ENCODE results near the gene IL17RD. TPM values are rescaled to one million over a fixed set of nuclear protein-coding genes. Genes with fewer than 3 reads are reported as not detected.

The IL17RD gene
- polyA plus RNA-seq, 2 of the 4 experiments (the other 2 are of a cell fraction) = 0.89 to 1.4 TPM

DNA sequence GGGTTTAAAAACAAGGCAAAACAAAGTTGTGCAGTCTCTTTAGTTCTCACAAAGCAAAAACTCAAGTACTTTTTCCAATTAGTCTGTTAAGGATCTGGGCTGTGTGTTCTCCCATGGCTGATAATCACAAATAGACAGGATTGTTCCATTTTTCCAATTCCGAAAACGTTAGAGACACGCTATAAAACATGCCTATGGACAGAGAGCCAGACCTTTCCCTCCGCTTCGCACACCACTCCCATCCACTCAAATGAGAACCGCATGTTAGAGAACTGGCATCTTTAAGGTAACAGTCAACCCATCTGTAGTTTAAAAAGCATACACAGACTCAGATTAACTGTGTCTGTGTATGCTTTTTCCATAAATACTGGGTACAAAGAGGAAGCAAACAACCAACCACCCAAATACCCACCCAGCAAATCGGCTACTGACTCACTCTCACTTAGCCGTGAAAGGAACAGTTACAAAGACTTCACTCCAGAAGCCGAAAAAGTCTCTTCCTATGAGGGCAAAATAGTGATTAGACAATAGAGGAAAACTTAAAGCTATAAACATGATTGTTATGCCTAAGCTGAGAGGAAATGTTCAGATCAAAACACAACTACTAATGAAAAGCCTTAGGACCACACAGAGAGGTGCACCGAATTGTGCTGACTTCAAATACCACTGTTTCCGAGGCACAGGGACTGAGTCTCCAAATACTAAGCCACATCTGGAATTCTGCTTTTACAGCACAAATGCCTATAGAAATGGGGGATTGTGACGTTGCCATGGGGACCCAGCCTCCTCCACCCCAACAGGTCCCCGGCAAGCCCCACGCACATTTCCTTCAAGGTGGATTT is 36.1 kb downstream of the IL17RD start:
- Histone ChIP-seq H3K4me3 (no peak overlapping the region), H3K9me3 (no peaks in the 10 kb centered on the region), H3K4me1 (no peaks in the 10 kb centered on the region), H3K4me2 (no peak overlapping the region), H3K27ac (no peak overlapping the region)
- DNase-seq (ENCODE audit: low read depth in 1 of 2, low spot score in 1 of 2) = no peak
- POLR2A ChIA-PET = no interaction called here
- TF ChIP-seq, protein P1, sequence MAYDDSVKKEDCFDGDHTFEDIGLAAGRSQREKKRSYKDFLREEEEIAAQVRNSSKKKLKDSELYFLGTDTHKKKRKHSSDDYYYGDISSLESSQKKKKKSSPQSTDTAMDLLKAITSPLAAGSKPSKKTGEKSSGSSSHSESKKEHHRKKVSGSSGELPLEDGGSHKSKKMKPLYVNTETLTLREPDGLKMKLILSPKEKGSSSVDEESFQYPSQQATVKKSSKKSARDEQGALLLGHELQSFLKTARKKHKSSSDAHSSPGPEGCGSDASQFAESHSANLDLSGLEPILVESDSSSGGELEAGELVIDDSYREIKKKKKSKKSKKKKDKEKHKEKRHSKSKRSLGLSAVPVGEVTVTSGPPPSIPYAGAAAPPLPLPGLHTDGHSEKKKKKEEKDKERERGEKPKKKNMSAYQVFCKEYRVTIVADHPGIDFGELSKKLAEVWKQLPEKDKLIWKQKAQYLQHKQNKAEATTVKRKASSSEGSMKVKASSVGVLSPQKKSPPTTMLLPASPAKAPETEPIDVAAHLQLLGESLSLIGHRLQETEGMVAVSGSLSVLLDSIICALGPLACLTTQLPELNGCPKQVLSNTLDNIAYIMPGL (CRISPR knock-in tag; IDR thresholded peaks at IDR 0.05; ENCODE audit: borderline replicate concordance) = no peak
- TF ChIP-seq RNF2 (IDR thresholded peaks at IDR 0.05; ENCODE audit: borderline replicate concordance, low read depth) (no peak), MYC (IDR thresholded peaks at IDR 0.05; ENCODE audit: borderline replicate concordance, low read length) (no peak), HOXB5 (CRISPR knock-in tag; IDR thresholded peaks at IDR 0.05) (no peak), BHLHE40 (IDR thresholded peaks at IDR 0.05; ENCODE audit: low read depth, low read length) (no peak)
- TF ChIP-seq, protein P2, sequence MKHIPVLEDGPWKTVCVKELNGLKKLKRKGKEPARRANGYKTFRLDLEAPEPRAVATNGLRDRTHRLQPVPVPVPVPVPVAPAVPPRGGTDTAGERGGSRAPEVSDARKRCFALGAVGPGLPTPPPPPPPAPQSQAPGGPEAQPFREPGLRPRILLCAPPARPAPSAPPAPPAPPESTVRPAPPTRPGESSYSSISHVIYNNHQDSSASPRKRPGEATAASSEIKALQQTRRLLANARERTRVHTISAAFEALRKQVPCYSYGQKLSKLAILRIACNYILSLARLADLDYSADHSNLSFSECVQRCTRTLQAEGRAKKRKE (CRISPR knock-in tag; IDR thresholded peaks at IDR 0.05; ENCODE audit: low read depth) = no peak
- 74% methylated on average over 14 of the region's 14 CpGs for WGBS (ENCODE audit: missing lambda C conversion rate)
- ATAC-seq = no peak
- CTCF ChIA-PET = no interaction called here
- no peak for FAIRE-seq

DNA sequence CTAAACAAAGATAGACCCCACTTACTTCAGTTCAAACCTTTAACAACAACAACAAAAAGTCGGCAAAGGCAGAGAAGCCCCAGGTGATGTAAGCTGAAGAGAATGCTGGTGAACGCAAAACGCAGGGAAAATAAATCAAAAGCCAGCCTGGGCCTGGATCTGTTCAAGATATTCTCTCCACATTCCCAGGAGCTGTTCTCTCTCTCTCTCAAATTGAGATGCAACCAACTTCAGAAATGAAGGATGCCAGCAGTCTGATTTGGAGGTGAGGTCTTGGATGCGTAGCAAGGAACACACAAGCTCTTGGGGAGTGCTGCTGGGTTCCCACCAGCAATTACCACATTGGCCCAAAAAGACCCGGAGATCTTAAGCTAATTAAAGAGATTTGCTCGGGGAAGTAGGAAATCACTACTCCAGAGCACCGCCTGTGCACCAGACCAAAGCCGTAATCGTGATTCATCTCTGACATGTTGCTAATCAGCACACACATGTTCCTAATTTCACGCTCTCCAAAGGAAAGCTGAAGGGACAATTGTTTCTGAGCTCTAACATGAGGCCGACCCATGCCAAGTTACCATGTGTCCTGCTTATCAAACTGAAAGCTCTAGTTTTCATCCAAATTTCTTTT is 37.1 kb downstream of the IL17RD start:
- Histone ChIP-seq H3K4me3 (no peak overlapping the region), H3K4me2 (no peak overlapping the region), H3K9me3 (no peaks in the 10 kb centered on the region), H3K27ac (no peak overlapping the region), H3K4me1 (no peaks in the 10 kb centered on the region)
- FAIRE-seq (no peak), DNase-seq (ENCODE audit: low read depth in 1 of 2, low spot score in 1 of 2) (no peak), ATAC-seq (no peak)
- ChIA-PET POLR2A (no interaction called here), CTCF (interaction anchor here (0.6 to 1.1 kb wide), 3 partner anchors 42 to 160 kb away, joined by 3 to 4 read pairs (median 3); no protein-coding TSS in a partner anchor)
- TF ChIP-seq TP53 (CRISPR knock-in tag; IDR thresholded peaks at IDR 0.05) (no peak), ZC3H11A (IDR thresholded peaks at IDR 0.05) (no peak)
- 84% methylated on average over 11 of the region's 11 CpGs for WGBS (ENCODE audit: missing lambda C conversion rate)

DNA sequence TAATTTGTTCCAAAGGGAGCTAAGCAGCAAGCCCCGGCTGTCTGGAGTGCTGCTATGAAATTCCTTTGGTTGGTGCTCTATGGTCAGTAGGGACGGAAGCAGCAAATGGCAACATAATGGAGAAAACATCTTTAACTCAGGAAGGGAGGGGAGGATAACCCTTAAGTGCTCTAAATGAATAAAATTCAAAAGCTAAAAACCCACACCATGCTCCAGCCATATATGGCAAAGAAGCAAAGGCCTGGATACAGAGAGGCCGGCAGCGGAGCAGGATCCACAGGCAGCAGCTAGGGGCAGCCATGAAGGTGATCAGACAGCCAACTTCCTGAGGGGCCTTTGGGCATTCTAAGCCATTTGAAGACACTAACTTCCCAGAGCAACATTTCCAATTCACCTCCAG is 38.9 kb downstream of the IL17RD start:
- H3K27ac ChIP-seq = no peak overlapping the region
- WGBS (ENCODE audit: missing lambda C conversion rate) = 96% methylated on average over 4 of the region's 4 CpGs
- no peaks in the 10 kb centered on the region for H3K9me3 ChIP-seq
- no peak overlapping the region for H3K4me3 ChIP-seq
- ChIA-PET CTCF (no interaction called here), POLR2A (no interaction called here)
- FAIRE-seq (no peak), DNase-seq (ENCODE audit: low read depth in 1 of 2, low spot score in 1 of 2) (no peak), ATAC-seq (no peak)
- H3K4me1 ChIP-seq = no peaks in the 10 kb centered on the region
- no peak overlapping the region for H3K4me2 ChIP-seq
- TF ChIP-seq, protein P2 (CRISPR knock-in tag; IDR thresholded peaks at IDR 0.05; ENCODE audit: low read depth) = no peak
- TF ChIP-seq POLR2A (IDR thresholded peaks at IDR 0.05; ENCODE audit: low read length) = no peak
- TF ChIP-seq CEBPB (IDR thresholded peaks at IDR 0.05) = no peak
- no peak for TF ChIP-seq CBX8 (IDR thresholded peaks at IDR 0.05)
- no peak for TF ChIP-seq NR3C1 (IDR thresholded peaks at IDR 0.05)
- no peak for TF ChIP-seq POLR2AphosphoS2 (conservative IDR thresholded peaks at IDR 0.05; ENCODE audit: low read length)
- no peak for TF ChIP-seq ZNF302 (CRISPR knock-in tag; IDR thresholded peaks at IDR 0.05)
- TF ChIP-seq, protein P3, sequence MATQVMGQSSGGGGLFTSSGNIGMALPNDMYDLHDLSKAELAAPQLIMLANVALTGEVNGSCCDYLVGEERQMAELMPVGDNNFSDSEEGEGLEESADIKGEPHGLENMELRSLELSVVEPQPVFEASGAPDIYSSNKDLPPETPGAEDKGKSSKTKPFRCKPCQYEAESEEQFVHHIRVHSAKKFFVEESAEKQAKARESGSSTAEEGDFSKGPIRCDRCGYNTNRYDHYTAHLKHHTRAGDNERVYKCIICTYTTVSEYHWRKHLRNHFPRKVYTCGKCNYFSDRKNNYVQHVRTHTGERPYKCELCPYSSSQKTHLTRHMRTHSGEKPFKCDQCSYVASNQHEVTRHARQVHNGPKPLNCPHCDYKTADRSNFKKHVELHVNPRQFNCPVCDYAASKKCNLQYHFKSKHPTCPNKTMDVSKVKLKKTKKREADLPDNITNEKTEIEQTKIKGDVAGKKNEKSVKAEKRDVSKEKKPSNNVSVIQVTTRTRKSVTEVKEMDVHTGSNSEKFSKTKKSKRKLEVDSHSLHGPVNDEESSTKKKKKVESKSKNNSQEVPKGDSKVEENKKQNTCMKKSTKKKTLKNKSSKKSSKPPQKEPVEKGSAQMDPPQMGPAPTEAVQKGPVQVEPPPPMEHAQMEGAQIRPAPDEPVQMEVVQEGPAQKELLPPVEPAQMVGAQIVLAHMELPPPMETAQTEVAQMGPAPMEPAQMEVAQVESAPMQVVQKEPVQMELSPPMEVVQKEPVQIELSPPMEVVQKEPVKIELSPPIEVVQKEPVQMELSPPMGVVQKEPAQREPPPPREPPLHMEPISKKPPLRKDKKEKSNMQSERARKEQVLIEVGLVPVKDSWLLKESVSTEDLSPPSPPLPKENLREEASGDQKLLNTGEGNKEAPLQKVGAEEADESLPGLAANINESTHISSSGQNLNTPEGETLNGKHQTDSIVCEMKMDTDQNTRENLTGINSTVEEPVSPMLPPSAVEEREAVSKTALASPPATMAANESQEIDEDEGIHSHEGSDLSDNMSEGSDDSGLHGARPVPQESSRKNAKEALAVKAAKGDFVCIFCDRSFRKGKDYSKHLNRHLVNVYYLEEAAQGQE (IDR thresholded peaks at IDR 0.05) = no peak
- TF ChIP-seq ZFP36 (IDR thresholded peaks at IDR 0.05; ENCODE audit: borderline replicate concordance, partially characterized antibody) = no peak
- no peak for TF ChIP-seq NPAS2 (CRISPR knock-in tag; IDR thresholded peaks at IDR 0.05; ENCODE audit: borderline replicate concordance)
- no peak for TF ChIP-seq CHD2 (IDR thresholded peaks at IDR 0.05; ENCODE audit: low read length, partially characterized antibody)
- TF ChIP-seq HEYL (CRISPR knock-in tag; IDR thresholded peaks at IDR 0.05) = no peak
- no peak for TF ChIP-seq MAZ (IDR thresholded peaks at IDR 0.05; ENCODE audit: borderline replicate concordance, low read depth, low read length)
- no peak for TF ChIP-seq PHF8 (IDR thresholded peaks at IDR 0.05; ENCODE audit: borderline replicate concordance, low read depth)
- TF ChIP-seq HOXB13 (CRISPR knock-in tag; IDR thresholded peaks at IDR 0.05; ENCODE audit: low read depth) = no peak
- no peak for TF ChIP-seq EHF (CRISPR knock-in tag; IDR thresholded peaks at IDR 0.05)
- TF ChIP-seq RARB (CRISPR knock-in tag; IDR thresholded peaks at IDR 0.05) = no peak
- no peak for TF ChIP-seq FOSB (CRISPR knock-in tag; IDR thresholded peaks at IDR 0.05)
